HG02588 (cell line): Measurements from ENCODE around the gene CDH4.

ENCODE experiments used
- ATAC-seq: cut with Tn5 transposase; IDR thresholded peaks from one replicate; pipeline ENCODE4 v1.9.1; 2021; ENCODE audit warnings: mild to moderate bottlenecking, moderate library complexity; ENCODE audit not compliant: unreplicated experiment

CDH4 gene

DNA sequence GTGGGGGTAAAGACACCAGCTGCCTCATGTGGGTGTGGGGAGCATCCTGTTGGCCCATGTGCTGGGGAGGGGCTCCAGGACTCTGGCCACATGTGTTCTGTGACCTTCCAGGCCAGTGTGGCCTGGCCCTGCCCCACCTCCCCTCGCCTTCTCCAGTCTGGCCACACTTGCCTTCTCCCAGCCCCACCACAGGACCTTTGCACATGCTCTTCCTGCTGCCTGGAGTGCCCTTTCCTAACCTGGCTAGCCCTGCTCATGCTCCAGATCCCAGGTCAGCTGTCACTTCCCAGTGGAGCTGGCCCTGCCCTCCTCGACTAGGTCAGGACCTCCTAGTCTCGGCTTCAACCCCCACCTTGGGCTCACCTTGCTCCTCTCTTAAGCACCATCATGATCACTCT is 183.8 kb downstream of the CDH4 start:
- no peak for ATAC-seq

DNA sequence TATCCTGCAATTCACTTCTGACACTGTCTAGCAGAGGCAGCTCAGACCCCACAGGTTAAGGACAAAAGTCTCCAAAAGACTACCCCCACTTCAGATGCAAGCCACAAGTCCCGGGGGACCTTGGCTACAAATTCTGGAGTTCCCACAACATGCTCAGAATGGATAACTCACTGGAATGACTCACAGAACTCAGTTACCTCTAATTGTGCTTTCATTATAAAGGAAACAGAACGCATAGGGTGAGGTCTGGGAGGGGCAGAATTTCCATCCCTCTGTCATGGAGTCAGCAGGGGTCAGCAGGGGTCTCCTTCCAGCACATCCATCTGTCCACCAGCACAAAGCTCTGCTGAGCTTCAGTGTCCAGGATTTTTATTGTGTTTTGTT is 184.2 kb downstream of the CDH4 start:
- no peak for ATAC-seq

DNA sequence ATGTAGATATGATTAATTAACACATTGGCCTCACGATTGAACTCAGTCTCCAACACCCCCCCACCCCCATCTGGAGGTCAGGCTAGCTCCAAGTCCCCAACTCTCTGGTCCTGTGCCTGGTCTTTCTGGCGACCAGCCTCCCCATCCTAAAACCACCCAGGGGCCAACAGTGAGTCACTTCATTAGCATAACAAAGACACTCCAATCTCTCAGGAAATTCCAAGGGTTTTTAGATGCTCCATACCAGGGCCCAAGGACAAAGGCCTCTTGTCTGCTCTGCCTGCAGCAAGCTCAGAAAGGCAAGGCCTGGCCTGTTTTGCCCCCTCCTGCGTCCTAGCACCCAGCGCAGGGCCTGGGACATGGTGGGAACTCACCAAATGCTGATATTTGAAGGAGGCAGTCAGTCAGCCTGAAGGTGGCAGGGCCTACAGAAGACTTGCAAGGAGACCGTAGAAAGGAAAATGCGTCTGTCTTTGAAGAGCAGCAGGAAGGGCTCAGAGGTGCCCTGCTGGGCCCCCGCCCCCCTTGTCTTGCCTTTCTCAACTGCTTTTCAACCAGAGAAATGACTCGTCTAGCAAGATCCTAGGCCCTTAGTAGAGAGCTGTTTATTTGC is 184.7 kb downstream of the CDH4 start:
- no peak for ATAC-seq

DNA sequence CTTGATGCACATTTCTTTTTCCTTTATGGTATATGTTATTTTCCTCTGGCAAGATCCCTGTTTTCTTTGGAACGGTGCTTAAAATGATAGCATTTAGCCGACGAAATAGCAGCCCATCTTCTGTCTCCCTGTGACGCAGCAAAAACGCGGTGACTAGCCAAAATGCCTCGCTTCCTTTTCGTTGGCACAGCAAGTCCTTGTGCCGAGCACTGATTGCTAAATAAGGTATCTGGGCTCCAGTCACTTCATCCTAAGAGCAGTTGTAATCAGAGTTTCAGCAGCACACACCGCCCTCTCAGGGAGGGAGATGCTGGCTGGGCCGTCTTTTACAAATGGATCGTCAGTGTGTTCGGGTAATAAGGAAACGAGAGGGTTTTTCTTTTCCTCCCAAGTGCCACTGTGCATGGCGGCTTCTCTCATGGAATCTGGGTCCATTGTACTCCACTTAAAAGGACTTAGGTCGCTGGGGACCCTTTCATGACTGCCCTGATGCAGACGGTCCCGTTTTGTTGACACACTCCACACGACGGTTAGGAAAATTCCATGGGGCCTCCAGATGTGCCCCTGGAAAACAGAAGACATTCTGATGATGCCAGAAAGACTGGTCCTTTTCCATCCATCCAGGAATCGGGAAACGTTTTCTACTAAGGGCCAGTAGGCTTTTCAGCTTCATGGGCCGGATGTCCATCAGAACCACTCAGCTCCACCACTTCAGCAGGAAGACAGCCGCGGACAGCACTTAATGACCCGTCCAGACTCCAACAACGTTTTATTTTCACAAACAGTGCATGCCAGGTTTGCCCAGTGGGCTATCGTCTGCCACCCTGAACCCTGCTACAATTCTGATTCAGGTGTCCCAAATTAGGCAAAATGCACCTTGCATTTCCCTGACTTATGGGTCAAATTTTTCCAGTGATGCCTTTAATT is 185.5 kb downstream of the CDH4 start:
- no peak for ATAC-seq

DNA sequence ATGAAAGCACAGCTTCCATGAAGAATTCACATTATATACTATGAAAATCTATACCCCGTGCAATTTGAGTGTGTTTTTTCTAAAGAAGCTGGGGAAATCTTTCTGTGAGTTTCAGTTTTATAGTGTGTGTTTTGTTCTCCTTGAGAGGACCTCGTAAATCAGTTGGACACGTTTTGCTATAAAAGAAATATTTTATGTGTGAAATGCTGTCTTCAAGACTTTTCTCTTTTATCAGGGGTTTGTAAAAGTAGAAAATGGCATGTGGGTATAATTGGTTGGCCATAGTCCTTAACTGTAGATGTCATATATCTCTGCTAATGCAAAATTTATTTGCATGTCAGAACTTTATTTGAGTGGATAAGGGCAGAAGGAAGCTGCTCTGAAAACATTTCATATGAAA is 186.2 kb downstream of the CDH4 start:
- no peak for ATAC-seq

DNA sequence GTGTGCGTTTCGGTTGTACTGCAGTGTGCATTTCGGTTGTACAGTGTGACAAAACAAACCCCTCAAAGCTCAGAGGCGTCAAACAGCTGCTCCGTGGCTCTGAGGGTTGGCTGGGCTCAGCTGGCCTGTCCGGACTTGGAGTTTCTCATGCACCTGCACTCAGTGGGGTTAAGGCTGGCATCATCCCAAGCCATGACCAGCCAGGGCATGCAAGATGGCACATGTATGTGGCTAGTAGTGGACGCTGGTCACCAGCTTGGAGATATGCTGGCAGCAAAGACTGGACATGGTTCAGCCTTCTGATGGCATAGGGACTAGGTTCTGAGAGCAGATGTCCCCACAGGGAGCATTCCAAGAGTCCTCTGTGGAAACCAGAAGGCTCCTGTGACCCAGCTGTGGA is 187.2 kb downstream of the CDH4 start:
- ATAC-seq: no peak

DNA sequence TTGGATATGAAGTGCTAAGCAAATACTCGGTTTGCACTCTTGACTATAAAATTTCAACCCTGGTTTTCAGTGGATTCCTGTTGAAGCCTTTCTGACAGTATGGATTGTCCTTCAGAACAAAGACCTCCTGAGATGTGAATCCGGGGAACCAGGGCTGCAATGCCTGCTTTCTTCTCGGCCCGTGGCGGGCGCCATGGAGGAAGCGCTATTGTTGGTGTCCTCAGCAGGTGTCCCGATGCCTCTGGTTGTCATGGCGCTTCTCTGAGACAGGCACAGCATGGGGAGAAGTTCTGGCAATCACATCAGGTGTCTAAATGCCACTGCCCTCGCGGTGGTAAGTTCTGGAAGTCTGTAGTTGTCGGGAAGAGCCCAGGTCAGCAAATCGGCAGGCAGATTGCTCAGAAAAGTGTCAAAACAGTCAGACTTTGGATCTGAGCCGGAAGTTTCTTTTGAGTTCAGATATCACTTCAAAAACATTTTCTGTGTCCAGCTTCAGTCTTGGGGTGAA is 188.5 kb downstream of the CDH4 start:
- ATAC-seq: no peak

DNA sequence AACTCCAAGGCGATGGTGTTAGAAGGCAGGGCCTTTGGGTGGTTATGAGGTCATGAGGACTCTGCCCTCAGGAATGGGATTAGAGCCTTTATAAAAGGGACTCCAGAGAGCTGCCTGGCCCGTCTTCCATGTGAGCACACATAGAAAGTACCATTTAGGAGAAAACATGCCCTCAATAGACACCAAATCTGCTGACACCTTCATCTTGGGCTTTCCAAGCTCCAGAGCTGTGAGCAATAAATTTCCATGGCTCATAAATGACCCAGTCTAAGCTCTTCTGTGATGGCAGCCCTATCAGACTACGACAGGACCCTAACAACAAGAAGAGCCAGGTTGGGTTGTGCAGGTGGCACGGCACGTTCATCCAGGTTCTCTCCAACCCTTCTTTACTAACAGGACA is 189.5 kb downstream of the CDH4 start:
- ATAC-seq: no peak

DNA sequence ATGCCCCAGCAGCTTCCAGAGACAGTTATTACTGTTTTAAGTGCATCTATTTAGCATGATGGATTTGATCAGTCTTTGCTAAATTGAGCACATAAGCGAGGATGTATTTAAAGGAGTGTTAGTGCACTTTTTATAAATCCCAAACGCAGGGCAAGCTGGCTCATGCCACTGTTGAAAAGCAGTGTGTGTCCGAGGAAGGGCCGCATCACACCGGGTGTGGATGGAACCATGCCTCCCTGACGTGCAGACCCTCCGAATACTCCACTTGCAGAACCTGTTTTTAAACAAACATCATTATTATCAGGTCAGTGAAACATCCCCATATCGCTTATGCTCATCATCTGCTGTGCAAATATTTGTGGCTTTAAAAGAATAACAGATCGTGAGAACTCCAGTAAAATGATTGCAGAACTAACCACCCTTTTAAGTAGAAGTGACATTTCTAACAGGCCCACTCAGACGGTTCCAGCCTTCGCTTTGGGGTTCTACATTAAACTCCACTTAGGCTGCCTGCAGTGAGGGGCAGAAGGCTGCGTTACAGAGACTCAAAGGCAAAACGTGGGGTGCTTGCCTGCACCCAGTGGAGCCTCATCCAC is 190.1 kb downstream of the CDH4 start:
- no peak for ATAC-seq

DNA sequence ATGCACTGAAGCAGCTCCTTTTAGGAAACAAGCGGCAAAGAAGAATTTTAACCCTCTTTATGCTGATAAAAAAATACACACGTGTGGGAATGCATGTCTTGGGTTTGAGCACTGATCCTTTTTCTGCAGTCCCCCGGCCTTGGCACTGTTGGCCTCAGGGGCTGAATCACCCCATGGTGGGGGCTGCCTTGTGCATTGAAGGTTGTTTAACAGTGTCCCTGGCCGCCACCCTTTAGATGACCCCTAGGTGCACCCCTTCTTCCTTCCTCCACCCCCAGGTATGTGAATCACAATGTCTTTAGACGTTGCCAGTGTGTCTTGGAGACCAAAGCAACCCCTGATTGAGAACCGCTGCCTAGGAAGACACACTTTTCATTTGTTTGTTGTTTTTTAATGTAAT is 190.7 kb downstream of the CDH4 start:
- no peak for ATAC-seq

DNA sequence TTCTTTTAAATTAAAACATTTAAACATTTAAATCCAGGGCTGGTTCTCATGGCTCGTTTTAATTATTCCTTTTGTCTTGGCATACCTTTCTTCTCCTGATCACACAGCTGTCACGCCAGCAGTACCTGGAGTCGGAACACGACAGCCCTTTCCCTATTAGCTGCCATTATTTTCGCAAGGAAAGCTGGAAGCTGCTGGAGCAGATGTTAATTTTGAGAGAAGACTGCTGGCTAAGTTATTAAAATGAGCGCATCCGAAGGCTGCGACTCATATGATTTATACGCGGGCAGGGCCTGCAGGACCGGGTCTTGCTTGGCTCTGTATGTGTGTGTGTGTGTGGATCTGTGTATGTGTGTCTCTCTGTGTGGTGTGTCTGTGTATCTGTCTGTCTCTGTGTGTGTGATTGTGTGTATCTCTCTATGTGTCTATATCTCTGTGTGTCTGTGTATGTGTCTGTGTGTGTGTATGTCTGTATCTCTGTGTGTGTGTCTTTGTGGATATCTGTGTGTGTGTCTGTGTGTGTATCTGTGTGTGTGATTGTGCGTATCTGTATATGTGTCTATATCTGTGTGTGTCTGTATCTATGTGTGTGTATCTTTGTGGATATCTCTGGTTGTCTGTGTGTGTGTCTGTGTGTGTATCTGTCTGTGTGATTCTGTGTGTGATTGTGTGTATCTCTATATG is 191.5 kb downstream of the CDH4 start:
- ATAC-seq: no peak

DNA sequence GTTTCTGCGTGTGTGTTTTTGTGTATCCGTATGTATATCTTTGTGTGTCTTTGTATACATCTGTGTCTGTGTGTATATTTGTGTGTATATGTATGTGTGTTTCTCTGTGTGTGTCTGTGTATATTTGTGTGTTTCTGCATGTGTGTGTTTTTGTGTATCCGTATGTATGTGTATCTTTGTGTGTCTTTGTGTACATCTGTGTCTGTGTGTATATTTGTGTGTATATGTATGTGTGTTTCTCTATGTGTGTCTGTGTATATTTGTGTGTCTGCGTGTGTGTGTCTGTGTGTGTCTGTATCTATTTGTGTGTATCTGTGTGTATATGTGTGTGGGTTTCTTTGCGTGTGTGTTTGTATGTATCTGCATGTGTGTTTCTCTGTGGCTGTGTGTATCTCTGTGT is 192.6 kb downstream of the CDH4 start:
- no peak for ATAC-seq

DNA sequence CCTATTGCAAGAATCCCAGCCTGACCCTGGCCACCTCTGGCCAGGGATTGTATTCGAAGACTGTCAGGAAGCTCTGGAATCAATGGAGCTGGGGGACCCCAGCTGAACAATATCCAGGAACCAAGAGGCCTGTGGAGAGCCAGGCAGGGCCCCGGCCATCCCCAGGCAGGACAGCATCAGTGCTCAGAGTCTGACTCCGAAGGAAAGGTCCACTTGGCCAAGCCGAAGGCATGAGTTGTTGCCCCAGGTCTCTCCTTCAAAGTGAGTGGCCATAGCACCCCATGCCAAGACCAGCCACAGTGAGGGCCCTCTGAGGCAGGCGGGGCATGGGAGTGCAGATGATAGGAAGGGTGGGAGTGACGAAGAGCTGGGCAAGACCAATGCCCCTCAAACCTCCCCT is 193.1 kb downstream of the CDH4 start:
- no peak for ATAC-seq

DNA sequence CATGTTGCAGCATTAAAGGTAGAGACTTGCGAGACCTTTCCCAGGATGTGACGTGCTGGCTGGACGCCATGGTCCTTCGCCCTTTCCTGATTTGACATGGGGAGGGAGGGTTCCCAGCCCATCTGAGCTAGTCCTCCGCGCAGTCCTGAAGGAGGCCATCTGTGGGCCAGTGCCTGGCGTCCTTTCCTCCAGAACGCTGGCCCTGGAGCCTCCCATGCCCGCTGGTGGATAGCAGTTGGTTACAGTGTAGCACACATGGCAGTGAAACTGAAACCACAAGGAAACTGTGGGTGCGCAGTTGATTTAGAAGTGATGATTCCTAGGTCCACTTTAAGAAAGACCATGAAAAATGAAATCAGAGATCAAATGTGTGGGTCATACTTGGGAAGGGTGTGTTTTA is 193.7 kb downstream of the CDH4 start:
- no peak for ATAC-seq

DNA sequence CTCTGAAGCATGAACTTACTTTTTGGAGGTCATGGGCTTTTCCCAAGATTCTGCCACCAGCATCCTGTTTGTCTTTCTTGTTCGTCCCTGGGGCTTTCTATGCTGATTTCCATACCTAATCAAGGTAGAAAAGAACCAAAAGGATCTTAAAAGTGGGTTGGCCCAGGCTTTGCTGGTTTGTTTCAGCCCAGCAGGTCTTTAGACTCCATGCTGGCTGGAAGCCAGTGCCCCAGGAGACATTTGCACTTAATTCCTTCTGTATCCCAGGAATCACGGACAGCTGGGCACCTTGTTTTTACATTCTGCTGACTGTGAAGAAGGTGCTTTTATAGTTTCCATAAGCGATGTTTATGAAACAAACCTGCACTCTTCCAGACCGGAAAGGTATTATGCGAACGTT is 195.9 kb downstream of the CDH4 start:
- no peak for ATAC-seq

DNA sequence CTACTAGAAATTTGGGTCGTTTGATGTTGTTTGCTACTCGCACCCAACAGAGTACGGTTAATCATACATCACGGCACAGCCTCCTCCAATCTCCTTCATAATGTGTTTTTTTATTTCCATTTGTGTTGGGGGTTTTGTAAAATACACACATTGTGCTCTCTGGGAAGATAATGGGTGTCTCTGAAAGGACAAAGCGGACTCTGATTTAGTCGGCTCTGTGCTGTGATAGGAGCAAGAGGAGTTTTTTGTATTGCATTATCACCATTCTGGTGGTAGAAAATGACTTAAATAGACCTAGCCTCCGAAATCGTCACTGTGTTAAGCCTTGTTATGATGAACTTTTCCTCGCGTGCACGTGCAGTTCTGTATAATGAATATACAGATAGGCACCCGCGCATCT is 196.3 kb downstream of the CDH4 start:
- no peak for ATAC-seq

DNA sequence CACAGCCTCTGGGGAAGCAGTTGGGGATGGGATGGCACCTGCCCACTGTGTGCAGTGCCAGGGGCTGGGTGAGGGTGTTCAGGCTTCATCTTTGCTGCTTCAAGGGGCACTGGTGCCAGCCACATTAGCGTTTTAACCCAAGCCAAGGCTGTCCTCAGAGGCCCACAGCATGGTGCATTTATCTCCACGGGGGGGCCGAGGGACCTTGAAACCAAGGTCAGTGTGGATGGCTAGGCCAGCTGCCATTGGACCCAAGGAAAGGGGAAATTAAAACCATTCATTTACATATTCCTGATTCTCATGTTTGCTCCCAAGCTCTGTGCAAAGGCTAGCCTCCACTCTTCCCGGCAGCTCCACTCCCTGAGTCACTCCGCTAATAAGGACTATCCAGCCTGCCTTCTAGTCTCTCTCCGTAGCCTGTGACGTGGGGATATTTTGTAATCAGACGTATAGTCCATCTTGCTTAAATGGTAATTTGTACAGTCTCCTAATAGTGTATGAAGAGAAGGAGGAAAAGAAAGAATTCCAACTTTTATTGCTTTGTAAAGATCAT is 197.1 kb downstream of the CDH4 start:
- no peak for ATAC-seq

DNA sequence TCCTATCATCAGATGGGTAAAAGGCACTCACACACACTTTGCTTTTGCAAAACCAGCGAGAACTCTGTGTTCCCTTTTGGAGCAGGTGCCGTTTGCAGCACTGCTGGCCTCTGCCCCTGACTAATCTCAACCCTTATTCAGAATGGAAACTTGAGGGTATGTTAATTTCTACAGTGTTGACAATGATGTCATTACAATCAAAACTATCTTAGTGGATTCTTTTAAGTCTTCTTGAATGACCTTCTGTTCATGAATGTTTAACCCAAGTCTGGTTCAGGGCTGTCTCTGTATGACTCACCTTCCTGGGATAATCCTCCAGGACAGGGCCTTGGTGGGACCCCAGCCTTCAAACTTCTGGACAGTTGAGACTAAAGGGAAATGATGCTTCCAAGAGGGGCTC is 197.9 kb downstream of the CDH4 start:
- ATAC-seq: no peak

DNA sequence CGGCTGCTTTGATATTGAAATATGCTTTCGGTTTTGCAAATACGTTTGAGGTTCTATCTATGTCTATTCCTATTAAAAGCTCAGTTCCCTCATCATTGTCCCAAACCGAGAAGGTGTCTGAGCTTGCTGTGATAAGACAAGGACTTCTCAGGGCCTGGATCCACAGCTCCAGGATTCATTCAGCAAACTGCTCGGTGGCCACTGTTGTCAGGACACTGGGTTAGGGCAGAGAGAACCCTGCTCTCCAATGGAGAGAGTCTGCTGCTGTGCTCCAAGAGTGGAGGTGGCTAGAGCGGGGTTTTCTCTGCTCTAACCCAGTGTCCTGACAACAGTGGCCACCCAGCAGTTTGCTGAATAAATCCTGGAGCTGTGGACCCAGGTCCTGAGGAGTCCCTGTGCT is 198.5 kb downstream of the CDH4 start:
- ATAC-seq: no peak

DNA sequence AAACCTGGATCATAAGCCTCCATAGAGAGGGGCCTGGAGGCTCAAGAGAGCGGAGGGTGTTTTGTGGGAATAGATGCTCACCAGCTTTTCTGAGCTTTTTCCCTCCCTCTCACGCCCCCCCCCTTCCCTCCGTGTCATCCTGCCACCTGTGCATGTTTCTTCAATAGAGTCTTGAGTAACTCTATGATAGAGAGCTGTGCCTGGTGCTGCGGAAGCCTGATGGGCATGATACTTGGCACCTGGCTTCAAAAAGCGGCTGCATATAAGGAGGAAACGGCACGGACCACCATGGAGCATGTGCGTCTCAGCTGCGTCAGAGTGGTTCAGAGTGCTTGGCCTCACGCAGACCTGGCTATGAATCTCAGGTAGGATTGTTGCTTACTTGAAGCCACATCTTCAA is 198.9 kb downstream of the CDH4 start:
- ATAC-seq: no peak

DNA sequence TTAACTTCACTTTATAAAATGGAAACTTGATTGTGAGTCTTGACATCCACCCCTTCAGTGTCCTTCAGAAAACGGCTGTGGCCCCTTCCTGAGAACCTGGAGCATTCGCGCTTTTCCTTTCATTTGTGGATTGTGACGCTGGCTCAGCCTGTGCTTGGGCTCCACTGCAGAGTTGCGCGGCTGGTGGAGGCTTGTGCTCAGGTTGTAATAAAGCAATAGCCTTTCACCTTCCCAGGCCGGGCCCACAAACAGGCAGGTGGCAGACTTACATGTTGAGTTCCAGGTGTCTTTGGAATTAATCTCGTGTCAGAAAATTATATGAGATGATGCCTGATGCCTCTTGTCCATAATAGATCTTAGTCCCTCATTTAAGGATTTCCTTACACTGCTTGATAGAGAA is 199.9 kb downstream of the CDH4 start:
- ATAC-seq: no peak
